Suprapubic skin (tissue), 4 donors: ENCODE measurements around the gene RAD51D. TPM values are rescaled to one million over a fixed set of nuclear protein-coding genes. Genes with fewer than 3 reads are reported as not detected.
"Not testable (repeated sequence)": the region's sequence is repeated elsewhere in the genome, so short reads cannot be mapped to it uniquely, and the experiment has no call there.

Experiments
- DNase-seq, 2 donors: peaks; one replicate each; pipeline ENCODE4 v3.0.0-alpha.2; 2019; ENCODE audit warnings: low spot score in 2 of 2
- H3K27ac ChIP-seq: fragments of 200-600 bp; sonication (generic); one replicate; pipeline ENCODE4 v1.5.1; 2019
- H3K27me3 ChIP-seq: fragments of 200-600 bp; sonication (generic); one replicate; pipeline ENCODE4 v1.5.1; 2019
- H3K36me3 ChIP-seq: fragments of 200-600 bp; sonication (generic); one replicate; pipeline ENCODE4 v1.5.1; 2019
- H3K4me1 ChIP-seq: fragments of 200-600 bp; sonication (generic); one replicate; pipeline ENCODE4 v1.5.1; 2019
- H3K4me3 ChIP-seq: fragments of 200-600 bp; sonication (generic); one replicate; pipeline ENCODE4 v1.5.1; 2019; ENCODE audit warnings: mild to moderate bottlenecking
- H3K9me3 ChIP-seq: fragments of 200-600 bp; sonication (generic); one replicate; pipeline ENCODE4 v1.5.1; 2019
- EP300 ChIP-seq: sonication (generic); formaldehyde crosslinking; IDR thresholded peaks from one replicate; pipeline ENCODE4 v1.6.1; 2017; ENCODE audit warnings: antibody characterized with exemption
- POLR2A ChIP-seq, 2 donors: fragments of 450-650 bp; IDR thresholded peaks; one replicate each; pipeline ENCODE4 v1.6.1; 2017; ENCODE audit warnings: antibody characterized with exemption in 2 of 2, mild to moderate bottlenecking in 2 of 2, moderate library complexity in 2 of 2
- POLR2AphosphoS5 ChIP-seq, 3 donors: sonication (generic); formaldehyde crosslinking; IDR thresholded peaks; one replicate each; pipeline ENCODE4 v1.6.1; 2017; ENCODE audit warnings: antibody characterized with exemption in 3 of 3
- WGBS: methylation state at CpG from one replicate; pipeline ENCODE4 v1.1.5; 2018; 5-methylcytosine and 5-hydroxymethylcytosine counted together
- total RNA-seq, 4 donors: library from RNA; depleted of rRNA; stranded (reverse); fragments of >200 nt; gene quantifications; one replicate each; pipeline ENCODE4 v1.1.0, GENCODE V29; 2016
- TF ChIP-seq, protein P1 (sequence below), 2 donors: fragments of 200-600 bp in 1 of 2; fragments of 450-650 bp in 1 of 2; sonication (generic) in 1 of 2; IDR thresholded peaks; one replicate each; pipeline ENCODE4 v1.5.1; 2016 to 2019; ENCODE audit warnings: antibody characterized with exemption in 2 of 2, mild to moderate bottlenecking in 1 of 2, moderate library complexity in 1 of 2

RAD51D gene
- total RNA-seq, 4 donors from 2014 or later, result 3.2 to 7.7 (median 6.4) TPM

DNA sequence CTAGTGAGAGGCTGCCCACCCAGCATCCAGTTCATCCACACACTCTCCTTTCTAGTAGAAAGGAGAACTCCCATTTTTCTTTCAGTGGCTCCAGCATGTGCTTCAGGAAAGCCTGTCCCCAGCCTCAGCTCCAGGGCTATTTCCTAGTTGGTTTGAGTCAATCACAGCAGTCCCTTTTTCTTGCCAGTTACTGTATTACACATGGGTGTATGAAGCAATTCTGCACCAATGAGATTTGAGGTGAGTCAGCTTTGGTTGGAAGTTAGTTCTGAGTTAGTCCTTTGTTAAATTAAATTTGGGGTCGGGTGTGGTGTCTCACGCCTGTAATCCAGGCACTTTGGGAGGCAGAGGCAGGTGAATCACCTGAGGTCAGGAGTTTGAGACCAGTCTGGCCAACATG, 24.8 kb downstream of the RAD51D start:
- no peak for DNase-seq
- peaks cover 13% of the 10 kb centered on the region for H3K36me3 ChIP-seq
- no peak overlapping the region for H3K27ac ChIP-seq
- H3K4me3 ChIP-seq, result no peak overlapping the region
- TF ChIP-seq, protein P1, sequence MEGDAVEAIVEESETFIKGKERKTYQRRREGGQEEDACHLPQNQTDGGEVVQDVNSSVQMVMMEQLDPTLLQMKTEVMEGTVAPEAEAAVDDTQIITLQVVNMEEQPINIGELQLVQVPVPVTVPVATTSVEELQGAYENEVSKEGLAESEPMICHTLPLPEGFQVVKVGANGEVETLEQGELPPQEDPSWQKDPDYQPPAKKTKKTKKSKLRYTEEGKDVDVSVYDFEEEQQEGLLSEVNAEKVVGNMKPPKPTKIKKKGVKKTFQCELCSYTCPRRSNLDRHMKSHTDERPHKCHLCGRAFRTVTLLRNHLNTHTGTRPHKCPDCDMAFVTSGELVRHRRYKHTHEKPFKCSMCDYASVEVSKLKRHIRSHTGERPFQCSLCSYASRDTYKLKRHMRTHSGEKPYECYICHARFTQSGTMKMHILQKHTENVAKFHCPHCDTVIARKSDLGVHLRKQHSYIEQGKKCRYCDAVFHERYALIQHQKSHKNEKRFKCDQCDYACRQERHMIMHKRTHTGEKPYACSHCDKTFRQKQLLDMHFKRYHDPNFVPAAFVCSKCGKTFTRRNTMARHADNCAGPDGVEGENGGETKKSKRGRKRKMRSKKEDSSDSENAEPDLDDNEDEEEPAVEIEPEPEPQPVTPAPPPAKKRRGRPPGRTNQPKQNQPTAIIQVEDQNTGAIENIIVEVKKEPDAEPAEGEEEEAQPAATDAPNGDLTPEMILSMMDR (IDR thresholded peaks at IDR 0.05), result no peak
- TF ChIP-seq EP300 (no peak), POLR2A (IDR thresholded peaks at IDR 0.05) (no peak), POLR2AphosphoS5 (IDR thresholded peaks at IDR 0.05) (no peak)
- peaks cover 4% of the 10 kb centered on the region for H3K4me1 ChIP-seq
- H3K9me3 ChIP-seq, result no peaks in the 10 kb centered on the region
- no peaks in the 10 kb centered on the region for H3K27me3 ChIP-seq
- 31% methylated on average over 2 of the region's 2 CpGs for WGBS

DNA sequence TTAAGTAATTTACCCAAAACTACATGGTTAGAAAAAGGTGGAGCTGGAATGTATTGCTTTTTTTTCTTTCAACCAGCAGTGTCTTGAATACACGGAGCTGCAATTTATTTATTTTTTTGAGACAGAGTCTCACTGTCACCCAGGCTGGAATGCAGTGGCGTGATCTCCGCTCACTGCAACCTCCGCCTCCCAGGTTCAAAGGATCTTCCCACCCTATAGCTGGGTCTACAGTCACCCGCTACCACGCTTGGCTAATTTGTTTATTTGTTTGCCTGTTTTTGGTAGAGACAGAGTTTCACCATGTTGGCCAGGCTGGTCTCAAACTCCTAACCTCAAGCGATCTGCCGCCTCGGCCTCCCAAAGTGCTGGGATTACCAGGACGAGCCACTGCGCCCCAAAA, 29.0 kb downstream of the RAD51D start:
- not testable (repeated sequence) for H3K9me3 ChIP-seq, DNase-seq, H3K36me3 ChIP-seq, H3K27me3 ChIP-seq, H3K4me3 ChIP-seq, H3K27ac ChIP-seq
- WGBS, result 90% methylated on average over 11 of the region's 11 CpGs
- peaks cover 32% of the 10 kb centered on the region for H3K4me1 ChIP-seq

DNA sequence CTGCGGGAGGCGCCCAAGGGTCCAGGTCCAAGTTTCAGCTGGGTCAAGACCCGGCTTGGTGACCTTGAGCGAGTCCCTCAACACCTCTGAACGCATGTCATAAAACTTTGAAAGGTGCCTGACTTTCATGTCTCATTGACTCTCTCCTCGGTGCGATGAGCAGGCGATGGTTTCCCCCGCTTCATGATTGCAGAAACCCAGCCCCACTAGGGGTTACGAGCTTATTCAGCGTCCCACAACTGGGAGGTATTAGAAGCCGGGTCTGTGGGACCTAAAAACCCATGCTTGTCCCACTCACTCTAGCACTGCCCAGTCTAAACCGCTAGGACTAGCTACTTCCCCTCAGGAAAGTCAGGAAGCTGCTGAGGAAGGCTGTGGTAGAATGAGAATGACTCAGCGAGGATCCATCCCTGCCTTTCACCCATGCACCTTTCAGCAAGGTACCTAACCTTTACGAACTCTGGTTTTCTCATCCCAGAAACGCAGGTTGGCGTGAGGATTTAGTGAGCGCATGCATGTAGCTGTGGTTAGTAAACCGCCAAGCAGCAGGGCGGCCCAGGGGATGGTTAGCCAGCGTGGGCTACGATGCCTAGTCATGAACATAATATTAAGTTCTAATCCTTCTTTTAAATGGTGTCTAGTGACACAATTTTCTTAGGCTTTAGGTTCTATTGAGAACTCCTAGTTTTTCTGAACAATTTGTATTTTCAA, 29.9 kb downstream of the RAD51D start:
- Histone ChIP-seq H3K4me3 (peak overlapping the region; percentile 98), H3K27me3 (no peaks in the 10 kb centered on the region), H3K9me3 (no peaks in the 10 kb centered on the region), H3K4me1 (peaks cover 32% of the 10 kb centered on the region), H3K27ac (peak overlapping the region; percentile 89), H3K36me3 (no peaks in the 10 kb centered on the region)
- no peak for DNase-seq
- TF ChIP-seq EP300 (no peak), POLR2AphosphoS5 (IDR thresholded peaks at IDR 0.05) (peak in 1 of 3 donors; percentile 10)
- TF ChIP-seq, protein P1 (IDR thresholded peaks at IDR 0.05), result no peak
- WGBS, result 43% methylated on average over 21 of the region's 22 CpGs

DNA sequence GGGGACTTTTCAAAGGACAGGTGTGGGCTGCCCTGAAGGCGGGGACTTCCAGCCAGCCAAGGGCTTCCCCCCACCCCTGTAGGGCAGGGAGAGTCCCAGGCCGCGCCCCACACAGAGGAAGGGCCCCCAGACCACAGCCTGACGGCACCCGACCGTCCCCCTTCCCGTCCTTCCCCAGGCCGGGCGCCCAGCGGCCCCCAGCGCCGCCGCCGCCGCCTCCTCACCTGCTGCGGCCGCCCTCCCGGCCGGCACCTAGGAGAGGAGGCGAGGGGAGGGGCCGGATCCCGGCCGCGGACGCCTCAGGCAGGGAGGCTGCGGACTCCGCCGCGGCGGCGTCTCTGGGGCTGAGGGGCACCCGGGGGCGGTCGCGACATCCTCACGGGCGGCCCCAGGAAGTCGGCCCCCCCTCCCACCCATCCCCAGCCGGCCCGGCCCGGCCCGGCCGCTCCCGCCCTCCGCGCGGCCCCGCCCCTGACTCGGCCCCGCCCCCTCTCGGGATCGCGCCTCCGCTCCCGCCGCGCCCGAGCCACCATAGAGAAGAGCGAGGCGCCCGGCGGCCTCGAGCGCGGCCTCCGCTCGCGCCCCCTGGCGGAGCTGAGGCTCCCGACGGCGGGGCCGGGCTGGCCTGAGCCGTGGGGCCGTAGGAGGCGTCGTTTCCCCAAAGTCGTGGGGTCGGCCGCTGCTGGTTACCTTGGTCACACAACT, 30.6 kb downstream of the RAD51D start:
- Histone ChIP-seq H3K9me3 (no peaks in the 10 kb centered on the region), H3K27ac (peak overlapping the region; percentile 89), H3K36me3 (no peaks in the 10 kb centered on the region), H3K4me1 (peaks cover 32% of the 10 kb centered on the region), H3K27me3 (no peaks in the 10 kb centered on the region), H3K4me3 (peak overlapping the region; percentile 98)
- WGBS, result 0% methylated on average over 1 of the region's 80 CpGs
- TF ChIP-seq, protein P1 (IDR thresholded peaks at IDR 0.05), result peak; percentile 82 to 94
- TF ChIP-seq POLR2A (IDR thresholded peaks at IDR 0.05), result peak in 1 of 2 donors; percentile 53
- TF ChIP-seq EP300, result no peak
- peak; percentile 86 to 89 for DNase-seq

DNA sequence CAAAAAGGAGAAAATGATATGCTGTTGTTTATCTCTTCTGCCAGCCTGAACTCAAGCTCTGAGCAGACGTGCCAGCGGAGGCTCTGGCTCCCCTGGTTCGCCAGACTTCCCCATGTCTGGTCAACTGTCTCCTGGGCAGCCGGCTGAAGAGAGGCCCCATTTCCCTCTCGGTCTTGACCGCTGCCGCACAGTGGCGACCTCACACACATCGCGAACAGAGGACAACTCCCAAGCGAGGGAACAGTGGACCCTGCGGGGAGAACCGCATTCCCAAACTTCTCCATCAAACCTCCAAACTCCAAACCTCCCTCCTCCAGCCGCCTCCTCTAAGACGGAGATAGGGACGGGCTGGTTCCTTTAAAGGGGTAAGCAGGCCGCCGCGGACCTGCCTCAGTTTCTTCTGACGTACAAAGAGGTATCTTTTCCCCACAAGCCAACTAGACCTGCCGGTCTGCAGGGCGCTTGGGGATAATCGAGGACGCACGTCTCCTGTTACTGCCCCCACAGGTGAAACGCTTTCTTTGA, 31.2 kb downstream of the RAD51D start:
- 0% methylated on average over 10 of the region's 26 CpGs for WGBS
- peak overlapping the region; percentile 98 for H3K4me3 ChIP-seq
- peak; percentile 76 to 82 for DNase-seq
- peak overlapping the region; percentile 89 for H3K27ac ChIP-seq
- TF ChIP-seq POLR2A (IDR thresholded peaks at IDR 0.05) (no peak), POLR2AphosphoS5 (IDR thresholded peaks at IDR 0.05) (no peak), EP300 (no peak)
- TF ChIP-seq, protein P1 (IDR thresholded peaks at IDR 0.05), result no peak
- H3K36me3 ChIP-seq, result no peaks in the 10 kb centered on the region
- H3K27me3 ChIP-seq, result no peaks in the 10 kb centered on the region
- H3K9me3 ChIP-seq, result no peaks in the 10 kb centered on the region
- peaks cover 32% of the 10 kb centered on the region for H3K4me1 ChIP-seq
